Activated T-cell treated with anti-CD3 and anti-CD28 coated beads for 4 hours (primary cell): Measurements from ENCODE around the gene RNASEH2B.

Experiments used
- DNase-seq: peaks from one replicate; pipeline ENCODE4 v3.0.0-alpha.2; 2020

Gene RNASEH2B

GRCh38 chr13:50908371-50908770 lies 1.2 kb upstream of the RNASEH2B start:
- no peak for DNase-seq

GRCh38 chr13:50910485-50910805 lies 854 bp downstream of the RNASEH2B start:
- DNase-seq = no peak

GRCh38 chr13:50911081-50911631 lies 1.6 kb downstream of the RNASEH2B start:
- no peak for DNase-seq

- peak; percentile 91 for DNase-seq
Observed at GRCh38 chr13:50911937-50912795, 2.6 kb downstream of the RNASEH2B start.

GRCh38 chr13:50912851-50913250 lies 3.3 kb downstream of the RNASEH2B start:
- DNase-seq = no peak

GRCh38 chr13:50914176-50914700 lies 4.6 kb downstream of the RNASEH2B start:
- no peak for DNase-seq

GRCh38 chr13:50914848-50915247 lies 5.3 kb downstream of the RNASEH2B start:
- DNase-seq = no peak

GRCh38 chr13:50915565-50915964 lies 6.0 kb downstream of the RNASEH2B start:
- DNase-seq = no peak

- no peak for DNase-seq
Observed at GRCh38 chr13:50916701-50917184, 7.2 kb downstream of the RNASEH2B start.

- no peak for DNase-seq
Observed at GRCh38 chr13:50917572-50917971, 8.0 kb downstream of the RNASEH2B start.

- no peak for DNase-seq
Observed at GRCh38 chr13:50918567-50918966, 9.0 kb downstream of the RNASEH2B start.

GRCh38 chr13:50919277-50919676 lies 9.7 kb downstream of the RNASEH2B start:
- DNase-seq = no peak

GRCh38 chr13:50921706-50922105 lies 12.1 kb downstream of the RNASEH2B start:
- no peak for DNase-seq

- no peak for DNase-seq
Observed at GRCh38 chr13:50923272-50923671, 13.7 kb downstream of the RNASEH2B start.

- DNase-seq = no peak
Observed at GRCh38 chr13:50924025-50924424, 14.4 kb downstream of the RNASEH2B start.

GRCh38 chr13:50927701-50928100 lies 18.1 kb downstream of the RNASEH2B start:
- DNase-seq = no peak

- DNase-seq = no peak
Observed at GRCh38 chr13:50928102-50928501, 18.5 kb downstream of the RNASEH2B start.

GRCh38 chr13:50928659-50929462 lies 19.3 kb downstream of the RNASEH2B start:
- no peak for DNase-seq

- no peak for DNase-seq
Observed at GRCh38 chr13:50932091-50932490, 22.5 kb downstream of the RNASEH2B start.

GRCh38 chr13:50934735-50935435 lies 25.3 kb downstream of the RNASEH2B start:
- DNase-seq = no peak

- no peak for DNase-seq
Observed at GRCh38 chr13:50936679-50937078, 27.1 kb downstream of the RNASEH2B start.

- no peak for DNase-seq
Observed at GRCh38 chr13:50940509-50940908, 30.9 kb downstream of the RNASEH2B start.

GRCh38 chr13:50941146-50941545 lies 31.6 kb downstream of the RNASEH2B start:
- DNase-seq = no peak
